SK-N-SH treated with all-trans-retinoic acid at 6 μM for 48 hours (cell line): ENCODE data around the gene MAN1A1.

Experiments
- ATAC-seq: fragments of 200-7000 bp; cut with Tn5 transposase; 3 replicates; pipeline ENCODE4 v1.9.1; 2020; ENCODE audit warnings: mild to moderate bottlenecking, moderate library complexity
- ARNTL ChIP-seq: fragments of 450-650 bp; formaldehyde crosslinking; IDR thresholded peaks from 2 replicates; pipeline ENCODE4 v1.5.0; 2020; ENCODE audit warnings: low read depth, mild to moderate bottlenecking, moderate library complexity, borderline replicate concordance
- BACH2 ChIP-seq: fragments of 250-450 bp; sonication (Bioruptor Pico); IDR thresholded peaks from 2 replicates; pipeline ENCODE4 v1.9.0; 2021; ENCODE audit warnings: mild to moderate bottlenecking, borderline replicate concordance
- CSDC2 ChIP-seq: fragments of 250-450 bp; sonication (Bioruptor Pico); IDR thresholded peaks from 2 replicates; pipeline ENCODE4 v1.5.0; 2020; ENCODE audit warnings: mild to moderate bottlenecking, moderate library complexity
- ESRRG ChIP-seq: fragments of 250-450 bp; sonication (Bioruptor Pico); IDR thresholded peaks from 2 replicates; pipeline ENCODE4 v1.6.1; 2021; ENCODE audit warnings: mild to moderate bottlenecking
- GLIS3 ChIP-seq: fragments of 250-450 bp; sonication (Bioruptor Pico); IDR thresholded peaks from 2 replicates; pipeline ENCODE4 v1.5.0; 2020; ENCODE audit warnings: mild to moderate bottlenecking, moderate library complexity
- OSR1 ChIP-seq: fragments of 250-450 bp; sonication (Bioruptor Pico); IDR thresholded peaks from 2 replicates; pipeline ENCODE4 v1.8.0; 2022; ENCODE audit warnings: moderate library complexity, mild to moderate bottlenecking, inconsistent platforms
- PPARA ChIP-seq: fragments of 250-450 bp; sonication (Bioruptor Pico); IDR thresholded peaks from 2 replicates; pipeline ENCODE4 v1.5.0; 2020; ENCODE audit warnings: mild to moderate bottlenecking, borderline replicate concordance
- RARB ChIP-seq: fragments of 250-450 bp; sonication (Bioruptor Pico); IDR thresholded peaks from 2 replicates; pipeline ENCODE4 v1.8.0; 2021; ENCODE audit warnings: mild to moderate bottlenecking, moderate library complexity
- SNAI2 ChIP-seq: fragments of 250-450 bp; sonication (Bioruptor Pico); IDR thresholded peaks from 2 replicates; pipeline ENCODE4 v1.5.0; 2020; ENCODE audit warnings: mild to moderate bottlenecking, moderate library complexity
- TCF4 ChIP-seq: fragments of 250-450 bp; sonication (Bioruptor Pico); IDR thresholded peaks from 2 replicates; pipeline ENCODE4 v1.8.0; 2021; ENCODE audit warnings: mild to moderate bottlenecking, moderate library complexity, borderline replicate concordance
- TOX ChIP-seq: fragments of 250-450 bp; sonication (Bioruptor Pico); IDR thresholded peaks from 2 replicates; pipeline ENCODE4 v1.8.0; 2021; ENCODE audit warnings: mild to moderate bottlenecking, moderate library complexity, borderline replicate concordance
- ZC3H10 ChIP-seq: fragments of 250-450 bp; sonication (Bioruptor Pico); IDR thresholded peaks from 2 replicates; pipeline ENCODE4 v1.5.1; 2021; ENCODE audit warnings: mild to moderate bottlenecking, moderate library complexity
- ZFP3 ChIP-seq: fragments of 250-450 bp; sonication (Bioruptor Pico); IDR thresholded peaks from 2 replicates; pipeline ENCODE4 v1.5.0; 2020; ENCODE audit warnings: mild to moderate bottlenecking, moderate library complexity
- ZFP30 ChIP-seq: fragments of 450-650 bp; formaldehyde crosslinking; IDR thresholded peaks from 2 replicates; pipeline ENCODE4 v1.5.0; 2022; ENCODE audit warnings: mild to moderate bottlenecking, moderate library complexity
- ZNF565 ChIP-seq: fragments of 450-650 bp; formaldehyde crosslinking; conservative IDR thresholded peaks from 2 replicates; pipeline ENCODE4 v1.5.0; 2020; ENCODE audit warnings: low read depth, mild to moderate bottlenecking, moderate library complexity
- ZNF70 ChIP-seq: fragments of 450-650 bp; formaldehyde crosslinking; IDR thresholded peaks from 2 replicates; pipeline ENCODE4 v1.5.0; 2020; ENCODE audit warnings: mild to moderate bottlenecking, moderate library complexity
- ZNF8 ChIP-seq: fragments of 450-650 bp; formaldehyde crosslinking; IDR thresholded peaks from 2 replicates; pipeline ENCODE4 v1.5.0; 2020; ENCODE audit warnings: mild to moderate bottlenecking, moderate library complexity
- TF ChIP-seq, protein P1 (sequence below): fragments of 250-450 bp; sonication (Bioruptor Pico); IDR thresholded peaks from 2 replicates; pipeline ENCODE4 v1.5.0; 2020; ENCODE audit warnings: mild to moderate bottlenecking, moderate library complexity
- TF ChIP-seq, protein P2 (sequence below): fragments of 250-450 bp; sonication (Bioruptor Pico); IDR thresholded peaks from 2 replicates; pipeline ENCODE4 v1.8.0; 2020; ENCODE audit warnings: mild to moderate bottlenecking, moderate library complexity, borderline replicate concordance
- TF ChIP-seq, protein P3 (sequence below): fragments of 250-450 bp; sonication (Bioruptor Pico); IDR thresholded peaks from 2 replicates; pipeline ENCODE4 v1.8.0; 2021; ENCODE audit warnings: low read depth, mild to moderate bottlenecking, moderate library complexity, borderline replicate concordance
- TF ChIP-seq, protein P4 (sequence below): fragments of 250-450 bp; sonication (Bioruptor Pico); IDR thresholded peaks from 2 replicates; pipeline ENCODE4 v1.5.1; 2020; ENCODE audit warnings: low read depth, mild to moderate bottlenecking, moderate library complexity

The MAN1A1 gene

DNA sequence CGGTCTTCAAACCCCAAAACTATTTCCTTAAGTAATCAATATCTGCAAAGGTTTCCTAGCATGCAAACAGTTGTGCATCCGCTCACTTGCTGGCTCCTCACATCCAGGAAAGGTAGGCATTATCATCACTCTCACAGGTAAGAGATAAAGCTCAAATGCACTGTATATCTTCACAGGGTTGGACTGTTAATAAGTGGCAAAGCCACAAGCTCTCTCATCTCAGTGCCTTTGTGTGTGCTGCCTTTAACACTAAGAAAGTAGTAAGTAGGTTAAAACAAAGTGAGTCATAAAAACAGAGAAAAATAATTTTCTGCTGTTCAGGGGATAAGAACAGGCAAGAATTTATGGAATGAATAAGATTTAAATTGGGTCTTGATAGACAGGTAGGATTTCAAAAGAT, 21.3 kb downstream of the MAN1A1 start:
- TF ChIP-seq ZC3H10: no peak
- no peak for TF ChIP-seq BACH2 (CRISPR knock-in tag)
- TF ChIP-seq GLIS3 (CRISPR knock-in tag): no peak
- no peak for TF ChIP-seq ZNF70
- no peak for TF ChIP-seq ARNTL
- no peak for ATAC-seq

DNA sequence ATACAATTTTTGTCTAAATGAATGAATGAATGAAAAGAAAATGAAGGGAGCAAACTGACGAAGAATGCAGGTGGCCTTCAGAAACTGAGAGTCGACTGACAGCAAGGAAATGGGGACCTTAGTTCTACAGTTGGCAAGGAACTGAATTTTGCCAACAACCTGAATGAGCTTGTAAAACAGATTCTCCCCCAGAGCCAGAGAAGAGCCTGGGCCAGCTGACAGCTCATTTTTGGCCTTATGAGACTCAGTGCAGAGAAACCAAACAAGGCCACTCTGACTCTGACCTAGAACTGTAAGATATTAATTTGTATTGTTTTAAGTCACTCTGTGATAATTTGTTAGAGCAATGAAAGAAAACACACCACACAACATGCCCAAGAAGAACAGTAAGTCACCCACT, 21.8 kb downstream of the MAN1A1 start:
- ATAC-seq: no peak
- TF ChIP-seq ESRRG (CRISPR knock-in tag) (no peak), SNAI2 (CRISPR knock-in tag) (no peak)
- TF ChIP-seq, protein P1, sequence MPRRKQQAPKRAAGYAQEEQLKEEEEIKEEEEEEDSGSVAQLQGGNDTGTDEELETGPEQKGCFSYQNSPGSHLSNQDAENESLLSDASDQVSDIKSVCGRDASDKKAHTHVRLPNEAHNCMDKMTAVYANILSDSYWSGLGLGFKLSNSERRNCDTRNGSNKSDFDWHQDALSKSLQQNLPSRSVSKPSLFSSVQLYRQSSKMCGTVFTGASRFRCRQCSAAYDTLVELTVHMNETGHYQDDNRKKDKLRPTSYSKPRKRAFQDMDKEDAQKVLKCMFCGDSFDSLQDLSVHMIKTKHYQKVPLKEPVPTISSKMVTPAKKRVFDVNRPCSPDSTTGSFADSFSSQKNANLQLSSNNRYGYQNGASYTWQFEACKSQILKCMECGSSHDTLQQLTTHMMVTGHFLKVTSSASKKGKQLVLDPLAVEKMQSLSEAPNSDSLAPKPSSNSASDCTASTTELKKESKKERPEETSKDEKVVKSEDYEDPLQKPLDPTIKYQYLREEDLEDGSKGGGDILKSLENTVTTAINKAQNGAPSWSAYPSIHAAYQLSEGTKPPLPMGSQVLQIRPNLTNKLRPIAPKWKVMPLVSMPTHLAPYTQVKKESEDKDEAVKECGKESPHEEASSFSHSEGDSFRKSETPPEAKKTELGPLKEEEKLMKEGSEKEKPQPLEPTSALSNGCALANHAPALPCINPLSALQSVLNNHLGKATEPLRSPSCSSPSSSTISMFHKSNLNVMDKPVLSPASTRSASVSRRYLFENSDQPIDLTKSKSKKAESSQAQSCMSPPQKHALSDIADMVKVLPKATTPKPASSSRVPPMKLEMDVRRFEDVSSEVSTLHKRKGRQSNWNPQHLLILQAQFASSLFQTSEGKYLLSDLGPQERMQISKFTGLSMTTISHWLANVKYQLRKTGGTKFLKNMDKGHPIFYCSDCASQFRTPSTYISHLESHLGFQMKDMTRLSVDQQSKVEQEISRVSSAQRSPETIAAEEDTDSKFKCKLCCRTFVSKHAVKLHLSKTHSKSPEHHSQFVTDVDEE (CRISPR knock-in tag): no peak

DNA sequence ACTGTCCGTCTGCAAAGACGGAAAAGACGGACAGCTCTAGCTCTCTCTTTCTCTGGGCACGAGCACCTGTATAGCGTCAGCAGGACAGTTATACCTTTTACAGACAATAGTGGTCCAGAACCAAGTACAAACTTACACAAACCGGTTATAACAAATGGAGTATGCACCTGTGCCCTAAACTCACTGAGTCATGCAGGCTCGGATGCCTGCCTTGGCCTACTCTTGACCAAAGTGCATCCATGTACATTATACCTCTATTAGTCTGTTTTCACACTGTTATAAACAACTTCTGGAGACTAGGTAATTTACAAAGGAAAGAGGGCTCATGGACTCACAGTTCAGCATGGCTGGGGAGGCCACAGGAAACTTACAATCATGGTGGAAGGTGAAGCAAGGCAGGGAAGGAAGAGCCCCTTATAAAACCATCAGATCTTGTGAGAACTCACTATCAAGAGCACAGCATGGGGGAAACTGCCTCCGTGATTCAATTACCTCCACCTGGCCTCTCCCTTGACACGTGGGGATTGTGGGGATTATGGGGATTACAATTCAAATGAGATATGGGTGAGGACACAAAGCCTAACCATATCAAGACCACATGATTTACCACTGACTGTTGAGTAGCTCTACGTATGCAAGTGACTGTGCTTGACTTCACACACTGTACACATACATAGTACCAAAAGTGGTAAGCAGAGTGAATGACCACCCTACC, 23.1 kb downstream of the MAN1A1 start:
- TF ChIP-seq ARNTL (no peak), ZNF565 (CRISPR knock-in tag) (no peak), TCF4 (CRISPR knock-in tag) (no peak), PPARA (CRISPR knock-in tag) (no peak), CSDC2 (CRISPR knock-in tag) (no peak), SNAI2 (CRISPR knock-in tag) (no peak), ZNF8 (CRISPR knock-in tag) (no peak), ZFP30 (CRISPR knock-in tag) (no peak), ESRRG (CRISPR knock-in tag) (no peak), ZFP3 (no peak), RARB (no peak), OSR1 (no peak), BACH2 (CRISPR knock-in tag) (no peak), TOX (CRISPR knock-in tag) (no peak)
- TF ChIP-seq, protein P1 (CRISPR knock-in tag): no peak
- TF ChIP-seq, protein P2, sequence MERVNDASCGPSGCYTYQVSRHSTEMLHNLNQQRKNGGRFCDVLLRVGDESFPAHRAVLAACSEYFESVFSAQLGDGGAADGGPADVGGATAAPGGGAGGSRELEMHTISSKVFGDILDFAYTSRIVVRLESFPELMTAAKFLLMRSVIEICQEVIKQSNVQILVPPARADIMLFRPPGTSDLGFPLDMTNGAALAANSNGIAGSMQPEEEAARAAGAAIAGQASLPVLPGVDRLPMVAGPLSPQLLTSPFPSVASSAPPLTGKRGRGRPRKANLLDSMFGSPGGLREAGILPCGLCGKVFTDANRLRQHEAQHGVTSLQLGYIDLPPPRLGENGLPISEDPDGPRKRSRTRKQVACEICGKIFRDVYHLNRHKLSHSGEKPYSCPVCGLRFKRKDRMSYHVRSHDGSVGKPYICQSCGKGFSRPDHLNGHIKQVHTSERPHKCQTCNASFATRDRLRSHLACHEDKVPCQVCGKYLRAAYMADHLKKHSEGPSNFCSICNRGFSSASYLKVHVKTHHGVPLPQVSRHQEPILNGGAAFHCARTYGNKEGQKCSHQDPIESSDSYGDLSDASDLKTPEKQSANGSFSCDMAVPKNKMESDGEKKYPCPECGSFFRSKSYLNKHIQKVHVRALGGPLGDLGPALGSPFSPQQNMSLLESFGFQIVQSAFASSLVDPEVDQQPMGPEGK (CRISPR knock-in tag): no peak
- TF ChIP-seq, protein P3, sequence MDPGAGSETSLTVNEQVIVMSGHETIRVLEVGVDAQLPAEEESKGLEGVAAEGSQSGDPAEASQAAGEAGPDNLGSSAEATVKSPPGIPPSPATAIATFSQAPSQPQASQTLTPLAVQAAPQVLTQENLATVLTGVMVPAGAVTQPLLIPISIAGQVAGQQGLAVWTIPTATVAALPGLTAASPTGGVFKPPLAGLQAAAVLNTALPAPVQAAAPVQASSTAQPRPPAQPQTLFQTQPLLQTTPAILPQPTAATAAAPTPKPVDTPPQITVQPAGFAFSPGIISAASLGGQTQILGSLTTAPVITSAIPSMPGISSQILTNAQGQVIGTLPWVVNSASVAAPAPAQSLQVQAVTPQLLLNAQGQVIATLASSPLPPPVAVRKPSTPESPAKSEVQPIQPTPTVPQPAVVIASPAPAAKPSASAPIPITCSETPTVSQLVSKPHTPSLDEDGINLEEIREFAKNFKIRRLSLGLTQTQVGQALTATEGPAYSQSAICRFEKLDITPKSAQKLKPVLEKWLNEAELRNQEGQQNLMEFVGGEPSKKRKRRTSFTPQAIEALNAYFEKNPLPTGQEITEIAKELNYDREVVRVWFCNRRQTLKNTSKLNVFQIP: no peak
- TF ChIP-seq, protein P4, sequence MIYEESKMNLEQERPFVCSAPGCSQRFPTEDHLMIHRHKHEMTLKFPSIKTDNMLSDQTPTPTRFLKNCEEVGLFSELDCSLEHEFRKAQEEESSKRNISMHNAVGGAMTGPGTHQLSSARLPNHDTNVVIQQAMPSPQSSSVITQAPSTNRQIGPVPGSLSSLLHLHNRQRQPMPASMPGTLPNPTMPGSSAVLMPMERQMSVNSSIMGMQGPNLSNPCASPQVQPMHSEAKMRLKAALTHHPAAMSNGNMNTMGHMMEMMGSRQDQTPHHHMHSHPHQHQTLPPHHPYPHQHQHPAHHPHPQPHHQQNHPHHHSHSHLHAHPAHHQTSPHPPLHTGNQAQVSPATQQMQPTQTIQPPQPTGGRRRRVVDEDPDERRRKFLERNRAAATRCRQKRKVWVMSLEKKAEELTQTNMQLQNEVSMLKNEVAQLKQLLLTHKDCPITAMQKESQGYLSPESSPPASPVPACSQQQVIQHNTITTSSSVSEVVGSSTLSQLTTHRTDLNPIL: no peak

More for the DNA sequence above, 23.1 kb downstream of the MAN1A1 start:
- no peak for ATAC-seq
